Lung microvascular endothelial cell (primary cell): Measurements from ENCODE around the gene PDZRN3. TPM values are rescaled to one million over a fixed set of nuclear protein-coding genes. Genes with fewer than 3 reads are reported as not detected.

ENCODE experiments used
- DNase-seq, 2 donors: peaks; one replicate each; pipeline versions ENCODE4 v3.0.0 to v3.0.0-alpha.2; 2010; ENCODE audit warnings: low read depth in 2 of 2
- total RNA-seq: library from RNA; depleted of rRNA; stranded (reverse); fragments of >200 nt; gene quantifications from 2 replicates; pipeline ENCODE4 v1.2.1, GENCODE V29; 2014

The PDZRN3 gene
- total RNA-seq, 1 donor from 2014 or later = under 0.01 TPM

DNA sequence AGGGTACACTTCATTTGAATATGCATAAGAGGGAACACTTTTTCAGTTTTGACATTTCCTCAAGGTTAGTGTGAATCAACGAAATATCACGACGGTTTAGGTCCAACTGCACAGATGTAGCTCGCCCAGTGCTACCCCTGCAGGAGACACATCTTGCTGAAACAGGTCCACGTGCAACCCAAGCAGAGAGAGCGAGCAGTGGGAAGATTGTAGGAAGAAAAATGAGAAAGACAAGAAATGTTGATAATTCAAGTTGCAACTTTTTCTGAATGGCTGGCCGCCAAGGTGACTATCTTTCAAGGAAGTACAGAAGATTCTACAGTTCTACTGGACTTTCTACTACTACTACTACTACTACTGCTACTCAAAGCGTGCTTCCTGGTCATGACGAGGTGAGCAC, 231.7 kb downstream of the PDZRN3 start:
- DNase-seq = no peak

- DNase-seq = no peak
Observed at GRCh38 chr3:73391984-73392383, 232.8 kb downstream of the PDZRN3 start.

DNA sequence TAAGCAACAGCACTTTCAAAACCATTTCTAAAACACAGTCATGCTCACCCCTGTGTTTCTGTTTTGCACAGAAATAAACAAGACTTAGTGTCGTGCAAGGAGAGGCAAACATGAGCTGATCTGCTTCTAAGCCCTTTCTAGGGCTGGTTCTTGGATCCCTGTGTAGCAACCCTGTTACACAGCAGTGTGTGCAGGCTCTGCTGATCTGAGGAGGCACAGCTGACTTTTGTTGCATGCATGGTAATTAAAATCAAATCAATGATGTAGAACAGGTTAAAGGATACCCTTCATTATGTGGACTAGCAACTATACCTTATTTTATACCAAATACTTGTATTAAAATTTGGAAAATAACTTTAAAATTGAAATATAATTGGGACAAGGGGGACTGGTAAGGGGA, 234.8 kb downstream of the PDZRN3 start:
- no peak for DNase-seq

GRCh38 chr3:73389117-73389813, 235.5 kb downstream of the PDZRN3 start:
- DNase-seq = no peak

GRCh38 chr3:73385568-73385967, 239.2 kb downstream of the PDZRN3 start:
- no peak for DNase-seq

DNA sequence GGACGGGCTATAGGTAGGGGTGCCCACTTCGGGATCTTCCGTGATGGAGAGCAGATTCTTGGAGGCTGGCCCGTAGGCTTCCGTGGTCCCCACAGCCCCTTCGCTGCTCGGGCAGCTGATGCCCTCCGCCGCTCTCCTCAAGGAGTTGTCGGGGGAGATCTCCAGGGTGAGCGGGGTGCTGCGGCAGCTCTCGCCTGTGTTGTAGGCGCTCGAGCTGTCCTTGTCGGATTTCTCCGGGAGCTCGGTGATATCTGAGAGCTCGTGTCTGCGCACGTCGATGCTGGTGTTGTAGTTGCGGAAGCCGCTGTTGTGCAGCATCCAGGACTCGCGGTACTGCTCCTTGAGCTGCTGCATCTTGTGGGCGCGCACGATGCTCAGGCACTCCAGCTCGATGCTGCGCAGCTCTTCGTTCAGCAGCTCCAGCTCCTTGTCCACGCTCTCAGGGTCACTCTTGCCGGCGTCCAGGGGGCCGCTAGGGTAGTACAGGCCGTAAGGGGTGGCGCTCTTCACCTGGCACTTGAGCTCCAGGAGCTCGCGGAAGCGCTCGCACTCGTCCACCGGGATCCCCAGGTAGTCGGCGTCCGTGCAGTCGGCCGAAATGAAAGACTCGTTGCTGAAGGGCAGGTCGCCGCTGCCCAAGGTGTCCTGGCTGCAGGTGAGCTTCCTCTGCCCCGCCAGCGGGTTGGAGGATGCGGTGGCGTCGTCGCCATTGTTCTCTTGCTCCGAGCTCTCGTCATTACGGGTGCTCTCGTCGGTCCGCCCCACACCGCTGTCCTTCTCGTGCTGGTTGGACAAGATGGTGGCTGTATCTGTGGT, 240.4 kb downstream of the PDZRN3 start:
- no peak for DNase-seq

- no peak for DNase-seq
Observed at GRCh38 chr3:73383470-73384049, 241.2 kb downstream of the PDZRN3 start.

DNA sequence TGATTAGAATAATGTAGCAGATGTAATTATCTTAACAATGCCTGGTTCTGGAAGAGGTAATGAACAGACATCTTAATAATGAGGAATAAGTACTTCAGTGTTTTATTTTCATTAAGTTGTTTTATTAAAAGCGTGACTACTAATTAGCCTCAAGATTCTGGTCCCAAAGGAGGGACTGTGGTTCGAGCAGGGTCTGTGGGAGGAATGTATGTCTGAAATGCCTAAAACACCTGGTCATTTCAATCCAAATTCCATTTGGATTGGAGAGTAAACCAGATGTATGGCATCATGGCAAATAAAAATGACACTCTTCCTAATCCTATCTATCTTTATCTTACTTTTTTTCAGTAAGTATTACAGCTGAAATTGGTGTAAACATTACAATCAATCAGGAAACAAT, 243.2 kb downstream of the PDZRN3 start:
- no peak for DNase-seq

- DNase-seq = no peak
Observed at GRCh38 chr3:73380735-73381532, 243.8 kb downstream of the PDZRN3 start.

- peak in 1 of 2 donors; percentile 7 for DNase-seq
Observed at GRCh38 chr3:73379465-73379864, 245.3 kb downstream of the PDZRN3 start.

- DNase-seq = no peak
Observed at GRCh38 chr3:73378207-73378606, 246.5 kb downstream of the PDZRN3 start.

DNA sequence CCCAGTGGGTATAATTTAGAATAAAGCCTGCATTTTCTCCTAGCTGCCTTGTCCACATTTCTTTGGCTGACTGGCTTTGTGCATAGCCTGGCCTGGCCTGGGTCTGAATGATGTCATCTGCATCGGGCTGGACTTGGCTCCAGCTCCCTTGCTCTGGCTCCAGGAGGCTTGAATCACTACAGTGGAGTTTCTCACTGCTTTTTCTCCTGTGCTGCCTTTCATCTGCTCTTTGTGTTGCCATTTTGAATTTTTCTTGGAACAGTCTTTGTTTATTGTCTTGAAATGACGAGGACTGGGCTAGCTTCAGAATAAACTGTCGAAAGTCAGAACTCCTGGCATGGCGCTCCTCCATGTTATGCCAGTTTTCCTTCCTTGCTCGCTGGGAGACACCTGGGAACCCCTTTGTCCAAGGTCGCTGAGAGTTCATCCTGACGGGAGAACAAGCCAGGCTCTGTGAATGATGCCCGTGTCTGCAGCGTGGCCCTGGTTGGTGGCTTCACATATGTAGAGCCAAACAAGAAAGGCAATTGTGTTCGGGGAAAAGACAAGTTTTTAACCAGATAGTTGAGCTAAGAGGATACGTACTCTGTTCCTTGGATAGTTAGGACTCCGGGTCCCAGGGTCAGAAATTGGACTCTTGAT, 258.9 kb downstream of the PDZRN3 start:
- no peak for DNase-seq

GRCh38 chr3:73364517-73364916, 260.2 kb downstream of the PDZRN3 start:
- no peak for DNase-seq

GRCh38 chr3:73363093-73363492, 261.6 kb downstream of the PDZRN3 start:
- DNase-seq = no peak

DNA sequence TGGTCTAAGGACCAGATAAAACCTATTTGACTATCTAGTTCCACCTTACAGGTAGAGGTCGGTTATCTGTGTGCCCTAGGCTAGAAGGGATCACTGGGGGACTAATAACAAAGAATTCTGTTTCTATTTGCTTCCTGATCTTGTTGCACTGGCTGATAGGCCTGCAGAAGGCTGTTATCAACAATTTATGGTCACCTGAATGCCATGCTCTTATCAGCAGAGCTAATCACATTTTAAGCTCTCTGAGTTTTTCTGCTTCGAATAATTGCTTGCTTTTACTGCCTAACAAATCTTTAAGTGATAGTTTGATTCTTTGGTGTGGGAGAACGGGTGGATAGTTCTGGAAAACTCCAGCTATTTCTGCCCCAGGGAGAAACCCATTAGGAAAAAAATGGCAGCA, 263.1 kb downstream of the PDZRN3 start:
- no peak for DNase-seq

DNA sequence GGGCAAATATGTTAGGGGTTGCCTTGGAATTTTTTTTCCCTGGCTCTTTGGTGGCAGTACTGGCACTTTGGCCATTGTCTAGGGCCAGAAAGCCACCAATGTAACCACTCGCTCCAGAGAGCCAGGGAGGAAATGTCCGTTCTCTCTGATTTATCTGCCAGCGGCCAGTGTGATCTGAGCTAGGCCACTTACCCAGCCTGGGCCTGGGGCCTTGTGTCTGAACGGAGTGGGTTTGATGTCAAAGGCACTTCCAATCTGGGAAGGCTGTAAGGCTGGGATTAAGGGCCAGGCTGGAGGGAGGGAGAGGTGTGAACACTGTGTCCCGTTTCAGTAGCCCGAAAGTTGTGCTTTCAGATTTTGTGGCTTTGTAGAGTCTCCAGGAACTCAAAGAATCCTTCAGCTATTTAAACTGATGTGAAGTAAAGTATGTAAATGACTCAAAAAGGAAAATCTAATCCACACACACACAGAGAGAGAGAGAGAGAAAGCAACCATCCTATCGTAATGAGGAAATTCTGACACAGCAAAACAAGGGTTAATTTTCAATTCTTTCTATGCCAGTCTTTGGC, 271.0 kb downstream of the PDZRN3 start:
- no peak for DNase-seq

GRCh38 chr3:73352841-73353645, 271.7 kb downstream of the PDZRN3 start:
- no peak for DNase-seq

DNA sequence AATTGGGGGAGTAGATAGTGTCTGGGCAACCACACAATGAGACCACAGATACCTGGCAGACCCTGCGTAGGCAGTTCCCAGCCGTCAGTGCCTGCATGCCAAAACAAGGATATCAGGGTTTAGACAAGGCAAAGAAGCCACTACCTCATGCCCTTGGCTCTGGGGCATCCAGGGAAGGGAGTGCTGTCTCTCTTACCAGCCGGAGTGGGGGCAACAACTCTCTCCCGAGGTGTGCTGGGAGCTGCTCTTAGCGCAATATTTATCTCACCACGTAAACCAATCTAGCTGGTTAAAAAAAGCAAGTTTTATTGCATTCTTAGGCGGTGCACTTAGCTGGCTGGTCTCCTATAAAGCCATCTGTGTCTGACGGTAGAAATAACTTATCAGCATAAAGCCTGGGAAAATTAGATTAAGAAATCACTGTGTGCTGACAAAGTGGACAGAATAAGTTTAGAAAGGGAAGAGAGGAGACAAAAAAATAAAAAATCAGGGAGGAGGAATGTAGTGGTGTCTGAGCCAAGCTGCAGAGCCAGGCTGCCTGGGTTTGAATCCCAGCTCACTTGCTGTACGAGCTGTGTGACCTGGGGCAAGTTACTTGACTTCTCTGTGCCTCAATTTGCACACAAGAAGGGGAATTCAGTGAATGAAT, 273.2 kb downstream of the PDZRN3 start:
- DNase-seq = no peak

DNA sequence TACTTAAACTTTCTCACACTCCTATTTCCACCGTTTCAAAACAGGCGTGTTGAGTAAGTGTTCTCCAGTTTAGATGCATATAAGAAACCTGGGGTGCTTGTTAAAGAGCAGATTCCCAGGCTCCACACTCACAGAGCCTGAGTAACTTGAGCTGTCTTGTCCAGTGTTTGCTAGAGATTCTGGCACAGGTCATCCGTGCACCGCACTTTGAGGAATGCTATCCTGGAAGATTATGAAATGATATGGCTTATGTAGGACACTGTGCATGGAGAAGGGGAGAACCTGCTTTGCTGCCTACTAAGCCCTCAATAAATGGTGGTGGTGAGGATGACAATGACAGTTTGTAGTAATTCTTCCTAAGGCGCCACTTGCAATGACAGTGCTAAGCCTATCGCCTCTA, 273.7 kb downstream of the PDZRN3 start:
- no peak for DNase-seq

GRCh38 chr3:73349657-73350056, 275.1 kb downstream of the PDZRN3 start:
- no peak for DNase-seq
